NT2/D1 (cell line): ENCODE results near the gene OTOP2.
"Not testable (repeated sequence)": the region's sequence is repeated elsewhere in the genome, so short reads cannot be mapped to it uniquely, and the experiment has no call there.

Experiments
- DNase-seq: peaks from one replicate; pipeline ENCODE4 v3.0.0-alpha.2; 2011; ENCODE audit warnings: low read depth, low spot score
- H3K27me3 ChIP-seq: 2 replicates; pipeline ENCODE4 v1.6.0; 2011; ENCODE audit warnings: mild to moderate bottlenecking; ENCODE audit not compliant: insufficient read length, insufficient read depth
- H3K36me3 ChIP-seq: 2 replicates; pipeline ENCODE4 v1.6.1; 2011; ENCODE audit warnings: mild to moderate bottlenecking, low read length, mixed read lengths; ENCODE audit not compliant: insufficient read depth, insufficient read length
- H3K4me1 ChIP-seq: 2 replicates; pipeline ENCODE4 v1.5.1; 2011; ENCODE audit not compliant: insufficient read depth, insufficient read length
- H3K4me3 ChIP-seq: 2 replicates; pipeline ENCODE4 v1.5.1; 2011; ENCODE audit warnings: low read depth; ENCODE audit not compliant: insufficient read length
- H3K9ac ChIP-seq: 2 replicates; pipeline ENCODE4 v1.6.0; 2011; ENCODE audit warnings: low read depth; ENCODE audit not compliant: insufficient read length
- H3K9me3 ChIP-seq: 2 replicates; pipeline ENCODE4 v1.5.1; 2011; ENCODE audit warnings: mild to moderate bottlenecking, low read length; ENCODE audit not compliant: insufficient read depth
- SUZ12 ChIP-seq: IDR thresholded peaks from 2 replicates; pipeline ENCODE4 v1.6.1; 2011; ENCODE audit not compliant: insufficient read length, insufficient read depth; ENCODE audit errors: extremely low read depth
- YY1 ChIP-seq: IDR thresholded peaks from 2 replicates; pipeline ENCODE4 v1.6.1; 2011; ENCODE audit not compliant: insufficient read length, insufficient read depth
- ZNF274 ChIP-seq: IDR thresholded peaks from 2 replicates; pipeline ENCODE4 v1.6.1; 2011; ENCODE audit warnings: mild to moderate bottlenecking, low read depth, low read length

Gene OTOP2

GRCh38 chr17:74979408-74980146 lies 55.5 kb downstream of the OTOP2 start:
- H3K27me3 ChIP-seq: peaks cover 20% of the 10 kb centered on the region
- no peak overlapping the region for H3K4me3 ChIP-seq
- no peak overlapping the region for H3K9ac ChIP-seq
- no peak for TF ChIP-seq ZNF274
- no peak for TF ChIP-seq SUZ12
- TF ChIP-seq YY1: no peak
- no peak for DNase-seq
- peaks cover 6% of the 10 kb centered on the region for H3K4me1 ChIP-seq
- peaks cover 4% of the 10 kb centered on the region for H3K36me3 ChIP-seq
- no peaks in the 10 kb centered on the region for H3K9me3 ChIP-seq

GRCh38 chr17:74981318-74981978 lies 57.4 kb downstream of the OTOP2 start:
- peak overlapping the region; percentile 97 for H3K9ac ChIP-seq
- no peak for DNase-seq
- H3K9me3 ChIP-seq: no peaks in the 10 kb centered on the region
- H3K4me1 ChIP-seq: peaks cover 6% of the 10 kb centered on the region
- peak overlapping the region; percentile 80 for H3K4me3 ChIP-seq
- H3K36me3 ChIP-seq: peaks cover 5% of the 10 kb centered on the region
- TF ChIP-seq YY1 (no peak), SUZ12 (no peak), ZNF274 (no peak)
- H3K27me3 ChIP-seq: peaks cover 6% of the 10 kb centered on the region

GRCh38 chr17:74981979-74982662 lies 58.0 kb downstream of the OTOP2 start:
- peak overlapping the region; percentile 97 for H3K9ac ChIP-seq
- peaks cover 6% of the 10 kb centered on the region for H3K27me3 ChIP-seq
- peak overlapping the region; percentile 80 for H3K4me3 ChIP-seq
- peaks cover 5% of the 10 kb centered on the region for H3K36me3 ChIP-seq
- peaks cover 8% of the 10 kb centered on the region for H3K4me1 ChIP-seq
- H3K9me3 ChIP-seq: no peaks in the 10 kb centered on the region
- TF ChIP-seq YY1: no peak
- no peak for TF ChIP-seq SUZ12
- TF ChIP-seq ZNF274: no peak
- DNase-seq: peak; percentile 42

- not testable (repeated sequence) for H3K36me3 ChIP-seq, H3K4me1 ChIP-seq, DNase-seq, H3K27me3 ChIP-seq, H3K9me3 ChIP-seq
- Histone ChIP-seq H3K4me3 (peak overlapping the region; percentile 80), H3K9ac (peak overlapping the region; percentile 97)
Measured at GRCh38 chr17:74982663-74983313, 58.7 kb downstream of the OTOP2 start.
